Panc1 (cell line): ENCODE results near the gene HOMER2. TPM values are rescaled to one million over a fixed set of nuclear protein-coding genes. Genes with fewer than 3 reads are reported as not detected.

Experiments
- ATAC-seq: fragments of 200-7000 bp; cut with Tn5 transposase; 2 replicates; pipeline ENCODE4 v1.9.1; 2020; ENCODE audit warnings: mild to moderate bottlenecking, moderate library complexity
- BruUV-seq: library from RNA; stranded (reverse); fragments of 400-500 nt; replicated peaks from 2 replicates; lab custom pipeline; 2021; lab: Mats Ljungman, UMichigan
- CTCF ChIA-PET: fragments of 300-600 bp; sonication (Branson Sonifier 250); formaldehyde crosslinking; loops from one replicate; lab custom pipeline; 2022; ENCODE audit warnings: antibody characterized with exemption; lab: Charles Lee
- POLR2A ChIA-PET: fragments of 300-600 bp; sonication (Branson Sonifier 250); formaldehyde crosslinking; loops from one replicate; lab custom pipeline; 2022; ENCODE audit warnings: antibody characterized with exemption; lab: Charles Lee
- DNase-seq: peaks from one replicate; pipeline ENCODE4 v3.0.0-alpha.2; 2010; ENCODE audit warnings: low read depth, low spot score
- H3K27ac ChIP-seq: 2 replicates; pipeline ENCODE4 v1.5.1; 2011; ENCODE audit warnings: mild to moderate bottlenecking, low read length, inconsistent platforms
- H3K27me3 ChIP-seq: fragments of 200-500 bp; sonication (Bioruptor generic); 2 replicates; pipeline ENCODE4 v1.6.0; 2014; ENCODE audit warnings: low read length, inconsistent platforms; ENCODE audit not compliant: control insufficient read depth, insufficient read depth
- H3K36me3 ChIP-seq: fragments of 200-500 bp; sonication (Bioruptor generic); 2 replicates; pipeline ENCODE4 v1.5.1; 2014; ENCODE audit warnings: inconsistent platforms, mild to moderate bottlenecking, low read length, moderate library complexity; ENCODE audit not compliant: control insufficient read depth, insufficient read depth
- H3K4me1 ChIP-seq: 2 replicates; pipeline ENCODE4 v1.5.1; 2011; ENCODE audit warnings: inconsistent platforms, mild to moderate bottlenecking, low read length, moderate library complexity; ENCODE audit not compliant: control insufficient read depth, insufficient read depth
- H3K4me3 ChIP-seq, 2 experiments: 2 replicates each; pipeline ENCODE4 v1.5.1; 2011 to 2012; ENCODE audit warnings: low read depth in 2 of 2, low read length in 2 of 2, mild to moderate bottlenecking in 2 of 2, inconsistent platforms in 1 of 2, moderate library complexity in 1 of 2
- H3K9me3 ChIP-seq: fragments of 200-500 bp; sonication (Bioruptor generic); 2 replicates; pipeline ENCODE4 v1.5.1; 2014; ENCODE audit warnings: low read depth, mild to moderate bottlenecking, inconsistent platforms, low read length, moderate library complexity; ENCODE audit not compliant: control insufficient read depth, insufficient read depth
- POLR2AphosphoS5 ChIP-seq: IDR thresholded peaks from 2 replicates; pipeline ENCODE4 v1.6.1; 2012; ENCODE audit warnings: mild to moderate bottlenecking, low read depth, low read length, moderate library complexity
- SIN3A ChIP-seq: IDR thresholded peaks from 2 replicates; pipeline ENCODE4 v1.6.1; 2012; ENCODE audit warnings: low read depth, mild to moderate bottlenecking, low read length, moderate library complexity, borderline replicate concordance; ENCODE audit not compliant: insufficient read depth
- TCF7L2 ChIP-seq: IDR thresholded peaks from 2 replicates; pipeline ENCODE4 v1.6.1; 2011; ENCODE audit warnings: mild to moderate bottlenecking, low read depth, low read length, inconsistent platforms
- in situ Hi-C: cut with HindIII; loops from 2 replicates; pipeline ENCODE4 v1.10.0; 2016; ENCODE audit warnings: low sequenced_read_pairs, low pct_unique_long_range_greater_than_20kb
- intact Hi-C: fragments of 100-400 bp; cut with micrococcal nuclease; formaldehyde crosslinking; loops from one replicate; pipeline ENCODE4 v1.10.0; 2022; ENCODE audit not compliant: unreplicated experiment
- total RNA-seq: library from RNA; stranded (reverse); gene quantifications from one replicate; pipeline ENCODE4 v1.2.1, GENCODE V29; 2021; ENCODE audit not compliant: unreplicated experiment
- TF ChIP-seq, protein P1 (sequence below), 2 experiments: IDR thresholded peaks; 2 replicates each; pipeline ENCODE4 v1.6.1; 2011 to 2012; ENCODE audit warnings: low read depth in 2 of 2, control low read depth in 1 of 2, low read length in 1 of 2, mild to moderate bottlenecking in 1 of 2, moderate library complexity in 1 of 2; ENCODE audit not compliant: insufficient read depth in 1 of 2
- TF ChIP-seq, protein P2 (sequence below): fragments of 450-650 bp; IDR thresholded peaks from 2 replicates; pipeline ENCODE4 v1.5.1; 2017; ENCODE audit warnings: mild to moderate bottlenecking

HOMER2 gene
- total RNA-seq, 1 experiment from 2014 or later: 35.9 TPM

DNA sequence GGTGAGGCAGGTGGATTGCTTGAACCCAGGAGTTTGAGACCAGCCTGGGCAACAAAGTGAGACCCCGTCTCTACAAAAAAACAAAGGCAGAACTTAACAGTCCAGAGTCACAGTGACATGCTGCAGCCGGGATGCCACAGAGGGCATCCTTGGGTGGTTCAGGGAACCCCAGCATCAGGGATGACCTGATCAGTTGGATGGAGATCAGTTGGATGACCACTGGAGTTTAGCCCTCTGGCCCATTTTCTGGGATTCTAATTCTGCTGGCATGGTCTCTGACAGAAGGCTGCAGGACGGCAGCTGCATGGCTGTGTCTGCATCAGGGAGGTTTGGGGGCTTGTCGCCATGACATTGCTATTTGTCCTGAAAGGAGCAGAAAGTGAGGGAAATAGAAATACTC is 123.3 kb downstream of the HOMER2 start:
- intact Hi-C loops: no loop called here
- POLR2A ChIA-PET: no interaction called here
- H3K36me3 ChIP-seq: peaks cover 43% of the 10 kb centered on the region

DNA sequence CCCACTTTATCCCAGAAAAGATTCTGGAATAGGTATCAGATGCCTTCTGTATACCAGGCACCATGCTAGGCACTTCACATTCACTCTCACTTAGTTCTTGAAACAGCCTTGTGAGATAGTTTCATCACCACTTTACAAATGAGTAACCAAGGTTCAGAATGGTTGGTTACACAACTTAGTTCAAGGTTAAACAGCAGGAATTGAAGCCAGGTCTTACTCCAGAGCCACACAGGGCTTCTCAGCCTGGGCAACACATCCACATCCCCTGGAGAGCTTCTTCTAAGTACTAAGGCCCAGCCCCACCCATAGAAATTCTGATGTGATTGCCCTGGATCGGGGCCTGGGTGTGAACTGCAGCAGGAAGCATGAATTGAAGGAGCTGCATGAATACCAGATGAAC is 124.4 kb downstream of the HOMER2 start:
- ATAC-seq (no peak), DNase-seq (no peak)
- ChIA-PET POLR2A (no interaction called here), CTCF (no interaction called here)
- Histone ChIP-seq H3K27ac (no peak overlapping the region), H3K9me3 (no peaks in the 10 kb centered on the region), H3K27me3 (no peaks in the 10 kb centered on the region), H3K36me3 (peaks cover 47% of the 10 kb centered on the region), H3K4me3 (no peak overlapping the region), H3K4me1 (peaks cover 16% of the 10 kb centered on the region)
- BruUV-seq: no TSS peak
- intact Hi-C loops (no loop called here), in situ Hi-C loops (no loop called here)
- TF ChIP-seq, protein P1, sequence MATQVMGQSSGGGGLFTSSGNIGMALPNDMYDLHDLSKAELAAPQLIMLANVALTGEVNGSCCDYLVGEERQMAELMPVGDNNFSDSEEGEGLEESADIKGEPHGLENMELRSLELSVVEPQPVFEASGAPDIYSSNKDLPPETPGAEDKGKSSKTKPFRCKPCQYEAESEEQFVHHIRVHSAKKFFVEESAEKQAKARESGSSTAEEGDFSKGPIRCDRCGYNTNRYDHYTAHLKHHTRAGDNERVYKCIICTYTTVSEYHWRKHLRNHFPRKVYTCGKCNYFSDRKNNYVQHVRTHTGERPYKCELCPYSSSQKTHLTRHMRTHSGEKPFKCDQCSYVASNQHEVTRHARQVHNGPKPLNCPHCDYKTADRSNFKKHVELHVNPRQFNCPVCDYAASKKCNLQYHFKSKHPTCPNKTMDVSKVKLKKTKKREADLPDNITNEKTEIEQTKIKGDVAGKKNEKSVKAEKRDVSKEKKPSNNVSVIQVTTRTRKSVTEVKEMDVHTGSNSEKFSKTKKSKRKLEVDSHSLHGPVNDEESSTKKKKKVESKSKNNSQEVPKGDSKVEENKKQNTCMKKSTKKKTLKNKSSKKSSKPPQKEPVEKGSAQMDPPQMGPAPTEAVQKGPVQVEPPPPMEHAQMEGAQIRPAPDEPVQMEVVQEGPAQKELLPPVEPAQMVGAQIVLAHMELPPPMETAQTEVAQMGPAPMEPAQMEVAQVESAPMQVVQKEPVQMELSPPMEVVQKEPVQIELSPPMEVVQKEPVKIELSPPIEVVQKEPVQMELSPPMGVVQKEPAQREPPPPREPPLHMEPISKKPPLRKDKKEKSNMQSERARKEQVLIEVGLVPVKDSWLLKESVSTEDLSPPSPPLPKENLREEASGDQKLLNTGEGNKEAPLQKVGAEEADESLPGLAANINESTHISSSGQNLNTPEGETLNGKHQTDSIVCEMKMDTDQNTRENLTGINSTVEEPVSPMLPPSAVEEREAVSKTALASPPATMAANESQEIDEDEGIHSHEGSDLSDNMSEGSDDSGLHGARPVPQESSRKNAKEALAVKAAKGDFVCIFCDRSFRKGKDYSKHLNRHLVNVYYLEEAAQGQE (IDR thresholded peaks at IDR 0.05; ENCODE audit: insufficient read depth in 1 of 2, low read depth in 2 of 2, low read length in 1 of 2): no peak
- TF ChIP-seq SIN3A (no peak), POLR2AphosphoS5 (no peak), TCF7L2 (no peak)
- TF ChIP-seq, protein P2, sequence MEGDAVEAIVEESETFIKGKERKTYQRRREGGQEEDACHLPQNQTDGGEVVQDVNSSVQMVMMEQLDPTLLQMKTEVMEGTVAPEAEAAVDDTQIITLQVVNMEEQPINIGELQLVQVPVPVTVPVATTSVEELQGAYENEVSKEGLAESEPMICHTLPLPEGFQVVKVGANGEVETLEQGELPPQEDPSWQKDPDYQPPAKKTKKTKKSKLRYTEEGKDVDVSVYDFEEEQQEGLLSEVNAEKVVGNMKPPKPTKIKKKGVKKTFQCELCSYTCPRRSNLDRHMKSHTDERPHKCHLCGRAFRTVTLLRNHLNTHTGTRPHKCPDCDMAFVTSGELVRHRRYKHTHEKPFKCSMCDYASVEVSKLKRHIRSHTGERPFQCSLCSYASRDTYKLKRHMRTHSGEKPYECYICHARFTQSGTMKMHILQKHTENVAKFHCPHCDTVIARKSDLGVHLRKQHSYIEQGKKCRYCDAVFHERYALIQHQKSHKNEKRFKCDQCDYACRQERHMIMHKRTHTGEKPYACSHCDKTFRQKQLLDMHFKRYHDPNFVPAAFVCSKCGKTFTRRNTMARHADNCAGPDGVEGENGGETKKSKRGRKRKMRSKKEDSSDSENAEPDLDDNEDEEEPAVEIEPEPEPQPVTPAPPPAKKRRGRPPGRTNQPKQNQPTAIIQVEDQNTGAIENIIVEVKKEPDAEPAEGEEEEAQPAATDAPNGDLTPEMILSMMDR: no peak

More for the DNA sequence above, 123.3 kb downstream of the HOMER2 start:
- H3K27ac ChIP-seq: no peak overlapping the region
- no peak overlapping the region for H3K4me3 ChIP-seq
- TF ChIP-seq SIN3A (no peak), POLR2AphosphoS5 (no peak), TCF7L2 (no peak)
- TF ChIP-seq, protein P2: no peak
- TF ChIP-seq, protein P1 (IDR thresholded peaks at IDR 0.05; ENCODE audit: insufficient read depth in 1 of 2, low read depth in 2 of 2, low read length in 1 of 2): no peak
- H3K9me3 ChIP-seq: no peaks in the 10 kb centered on the region
- H3K4me1 ChIP-seq: peaks cover 16% of the 10 kb centered on the region
- H3K27me3 ChIP-seq: no peaks in the 10 kb centered on the region
- in situ Hi-C loops: no loop called here
- CTCF ChIA-PET: no interaction called here
- no TSS peak for BruUV-seq
- ATAC-seq (no peak), DNase-seq (no peak)
